HG02763 (cell line): ENCODE measurements around the gene LRPAP1.
"Not testable (repeated sequence)": the region's sequence is repeated elsewhere in the genome, so short reads cannot be mapped to it uniquely, and the experiment has no call there.

ENCODE experiments used
- ATAC-seq: cut with Tn5 transposase; IDR thresholded peaks from one replicate; pipeline ENCODE4 v1.9.1; 2021; ENCODE audit warnings: mild to moderate bottlenecking, moderate library complexity; ENCODE audit not compliant: unreplicated experiment

LRPAP1 gene

GRCh38 chr4:3520276-3520675, 11.9 kb downstream of the LRPAP1 start:
- no peak for ATAC-seq

GRCh38 chr4:3519468-3520264, 12.6 kb downstream of the LRPAP1 start:
- ATAC-seq = no peak

GRCh38 chr4:3518941-3519340, 13.3 kb downstream of the LRPAP1 start:
- no peak for ATAC-seq

GRCh38 chr4:3518511-3518880, 13.7 kb downstream of the LRPAP1 start:
- no peak for ATAC-seq

- ATAC-seq = no peak
Observed at GRCh38 chr4:3517731-3518510, 14.3 kb downstream of the LRPAP1 start.

- no peak for ATAC-seq
Observed at GRCh38 chr4:3516836-3517730, 15.1 kb downstream of the LRPAP1 start.

GRCh38 chr4:3516061-3516835, 16.0 kb downstream of the LRPAP1 start:
- ATAC-seq = no peak

- ATAC-seq = no peak
Observed at GRCh38 chr4:3515646-3516045, 16.6 kb downstream of the LRPAP1 start.

- no peak for ATAC-seq
Observed at GRCh38 chr4:3514806-3515501, 17.3 kb downstream of the LRPAP1 start.

GRCh38 chr4:3514221-3514780, 17.9 kb downstream of the LRPAP1 start:
- ATAC-seq = no peak

- no peak for ATAC-seq
Observed at GRCh38 chr4:3513807-3514206, 18.4 kb downstream of the LRPAP1 start.

GRCh38 chr4:3512719-3513118, 19.5 kb downstream of the LRPAP1 start:
- no peak for ATAC-seq

- ATAC-seq = no peak
Observed at GRCh38 chr4:3512279-3512678, 19.9 kb downstream of the LRPAP1 start.

GRCh38 chr4:3511601-3512000, 20.6 kb downstream of the LRPAP1 start:
- not testable (repeated sequence) for ATAC-seq

- no peak for ATAC-seq
Observed at GRCh38 chr4:3511187-3511586, 21.0 kb downstream of the LRPAP1 start.

GRCh38 chr4:3510481-3510880, 21.7 kb downstream of the LRPAP1 start:
- no peak for ATAC-seq

- no peak for ATAC-seq
Observed at GRCh38 chr4:3508542-3508941, 23.7 kb downstream of the LRPAP1 start.

GRCh38 chr4:3505231-3505630, 27.0 kb downstream of the LRPAP1 start:
- no peak for ATAC-seq
